HG03575 (cell line): ENCODE results near the gene R3HDML.

Experiments
- ATAC-seq: cut with Tn5 transposase; IDR thresholded peaks from one replicate; pipeline ENCODE4 v1.9.1; 2021; ENCODE audit not compliant: unreplicated experiment, insufficient number of reproducible peaks, low FRiP score; ENCODE audit errors: extremely low read depth

Gene R3HDML

GRCh38 chr20:44357020-44357419 is 20.2 kb downstream of the R3HDML start:
- no peak for ATAC-seq

DNA sequence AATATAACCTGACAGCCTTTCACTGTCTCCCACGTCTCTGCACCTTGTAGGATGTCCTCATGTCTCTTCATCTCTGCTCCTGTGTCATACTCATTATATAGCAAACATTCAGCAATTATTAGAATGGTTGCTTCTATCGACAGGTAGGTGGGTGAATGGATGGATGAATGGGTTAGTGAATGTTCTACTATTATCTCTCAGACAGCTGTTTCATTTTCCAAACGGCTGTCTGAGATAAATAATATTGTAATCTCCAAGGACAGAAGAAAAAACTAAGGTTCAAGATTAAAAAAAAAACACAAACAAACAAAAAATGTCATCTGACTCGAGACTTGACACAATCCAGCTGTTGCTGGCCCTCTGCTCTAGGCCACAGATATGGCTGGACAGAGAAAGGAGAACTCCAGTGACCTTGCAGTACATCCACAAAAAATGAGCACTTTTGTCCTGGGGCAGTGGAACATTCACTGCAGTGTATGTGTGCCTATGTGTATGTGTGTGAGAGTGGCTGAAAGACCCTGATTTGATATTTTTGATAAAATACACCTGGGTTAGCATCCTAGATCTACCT is 20.8 kb downstream of the R3HDML start:
- no peak for ATAC-seq

- ATAC-seq = no peak
Measured at GRCh38 chr20:44358776-44359175, 21.9 kb downstream of the R3HDML start.

GRCh38 chr20:44360221-44360620 is 23.4 kb downstream of the R3HDML start:
- no peak for ATAC-seq

GRCh38 chr20:44361021-44361420 is 24.2 kb downstream of the R3HDML start:
- no peak for ATAC-seq

DNA sequence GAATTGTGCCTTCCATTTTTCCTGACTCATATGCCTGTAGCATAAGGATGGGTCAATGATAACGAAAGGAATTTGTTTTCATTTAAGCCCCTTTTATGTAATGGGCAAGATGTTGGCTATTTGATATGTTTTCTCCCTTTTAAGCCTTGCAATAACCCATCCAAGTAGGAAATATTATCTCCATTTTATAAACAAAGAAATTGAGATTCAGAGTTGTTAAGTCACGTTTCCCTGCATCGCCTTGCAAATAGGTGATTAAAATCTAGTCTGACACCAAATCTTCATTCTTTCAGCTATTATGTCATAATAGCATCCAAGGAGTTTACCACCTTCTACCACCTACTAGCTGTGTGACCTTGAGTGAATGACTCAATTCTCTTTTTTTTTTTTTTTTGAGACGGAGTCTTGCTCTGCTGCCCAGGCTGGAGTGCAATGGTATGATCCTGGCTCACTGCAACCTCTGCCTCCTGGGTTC is 25.7 kb downstream of the R3HDML start:
- ATAC-seq = no peak

DNA sequence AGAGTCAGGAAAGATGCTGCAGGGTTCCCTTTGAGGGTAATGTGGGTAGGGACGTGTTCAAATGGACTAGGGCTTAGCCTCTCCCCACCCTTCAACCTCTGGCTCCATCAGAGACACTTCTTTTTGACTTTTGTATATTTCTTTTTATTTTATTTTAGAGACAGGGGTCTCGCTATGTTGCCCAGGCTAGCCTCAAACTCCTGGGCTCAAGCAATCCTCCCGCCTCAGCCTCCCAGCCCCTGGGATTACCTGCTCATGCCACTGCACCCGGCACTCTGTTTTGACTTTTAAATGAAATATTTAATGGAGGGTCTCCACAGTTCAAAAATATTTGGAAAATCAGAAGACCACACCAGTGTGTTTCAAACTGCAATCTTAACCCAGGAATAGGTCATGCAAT is 27.2 kb downstream of the R3HDML start:
- no peak for ATAC-seq

- no peak for ATAC-seq
Measured at GRCh38 chr20:44364780-44365179, 27.9 kb downstream of the R3HDML start.

- no peak for ATAC-seq
Measured at GRCh38 chr20:44367746-44368145, 30.9 kb downstream of the R3HDML start.

DNA sequence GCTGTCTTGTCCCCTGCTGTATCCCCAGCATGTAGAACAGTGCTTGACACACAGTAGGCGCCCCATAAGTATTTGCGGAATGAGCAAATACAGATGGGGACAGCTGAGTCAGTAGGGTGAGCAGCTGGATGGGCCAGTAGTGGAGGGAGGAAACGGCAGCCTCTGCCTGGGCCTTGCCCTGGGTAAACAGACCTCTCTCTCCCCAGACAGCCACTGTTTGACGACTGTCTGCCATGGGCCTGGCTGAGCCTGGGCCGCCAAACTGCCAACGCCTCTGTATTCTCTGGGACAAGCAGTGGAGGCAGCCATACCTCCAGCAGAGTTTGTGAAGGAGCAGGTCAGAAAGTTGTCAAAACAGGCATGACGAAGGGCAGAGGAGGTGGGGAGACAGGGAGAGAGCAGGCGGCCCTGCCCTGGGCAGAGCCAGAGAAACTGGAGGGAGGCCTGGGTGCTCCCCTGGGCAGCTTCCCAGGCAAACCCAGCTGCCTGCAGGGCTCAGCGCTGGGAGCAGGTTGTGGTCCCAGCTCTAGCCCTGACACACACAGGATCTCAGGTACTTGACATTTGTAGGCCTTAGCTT is 33.9 kb downstream of the R3HDML start:
- ATAC-seq = no peak

DNA sequence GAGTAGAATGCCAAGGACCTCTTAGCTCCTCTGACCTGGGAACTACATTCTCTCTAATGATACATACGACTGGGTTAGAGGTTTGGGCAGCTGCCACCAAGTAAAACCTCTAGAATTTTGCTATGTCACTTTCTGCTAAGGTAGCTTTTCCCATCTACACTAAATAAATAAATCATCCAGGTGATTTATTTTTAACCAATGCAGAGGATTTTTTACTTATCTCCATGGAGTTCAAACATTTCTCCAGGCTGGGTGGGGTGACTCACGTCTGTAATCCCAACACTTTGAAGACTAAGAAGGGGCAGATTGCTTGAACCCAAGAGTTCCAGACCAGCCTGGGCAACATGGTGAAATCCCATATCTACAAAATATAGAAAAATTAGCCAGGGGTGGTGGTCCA is 45.8 kb downstream of the R3HDML start:
- no peak for ATAC-seq

DNA sequence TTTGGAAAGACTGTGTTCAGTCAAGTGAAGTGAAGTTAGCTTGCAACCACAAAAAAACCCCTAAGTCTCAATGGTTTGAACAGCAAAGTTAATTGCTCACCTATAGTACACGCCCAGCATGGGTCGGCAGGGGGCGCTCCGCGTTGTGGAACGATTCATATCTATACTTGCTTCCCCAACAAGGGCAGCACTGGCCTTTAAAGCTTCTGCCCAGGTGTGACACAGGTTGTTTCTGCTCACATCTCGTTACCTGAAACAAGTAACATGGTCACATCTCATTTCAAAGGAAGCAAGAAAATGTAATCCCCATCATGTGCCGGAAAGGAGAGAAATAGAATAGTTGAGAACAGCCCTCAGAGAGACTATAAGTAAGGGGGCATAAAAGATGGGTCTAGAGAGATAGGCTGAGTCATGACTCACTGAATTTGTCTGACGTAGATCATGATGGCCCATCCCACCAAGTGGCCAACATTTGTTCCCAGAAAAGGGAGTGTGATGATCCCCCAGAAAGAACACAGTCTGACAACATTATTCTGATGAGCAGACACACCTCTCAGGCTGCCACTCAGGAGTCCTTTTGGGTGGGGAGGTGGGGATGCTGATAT is 47.7 kb downstream of the R3HDML start:
- no peak for ATAC-seq

DNA sequence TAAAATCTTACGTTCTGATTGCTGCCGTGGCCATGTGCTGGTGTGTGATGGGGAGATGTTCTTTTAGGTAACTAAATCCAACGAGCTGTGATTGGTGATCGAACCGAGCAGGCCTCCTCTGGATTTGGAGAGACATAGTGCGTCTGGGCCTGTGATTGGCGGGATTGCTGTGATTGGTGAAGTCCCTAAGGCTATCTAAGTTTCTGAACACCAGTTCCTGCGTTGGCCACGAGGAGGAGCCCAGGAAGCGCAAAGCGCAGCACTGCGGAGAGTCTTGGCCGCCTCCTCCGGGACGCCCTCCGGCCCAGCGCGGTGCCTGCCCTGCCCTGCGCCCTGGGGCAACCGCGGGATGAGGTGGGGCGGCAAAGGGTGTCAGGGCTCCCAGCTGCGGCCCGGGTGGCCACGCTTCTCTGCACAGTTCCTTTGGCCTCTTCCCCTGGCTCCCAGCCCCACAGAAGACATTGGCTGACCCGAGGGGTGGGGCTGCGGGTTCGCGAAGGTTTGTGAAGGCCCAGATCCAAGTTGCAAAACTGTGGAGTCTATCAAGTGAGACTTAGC is 51.7 kb downstream of the R3HDML start:
- no peak for ATAC-seq

DNA sequence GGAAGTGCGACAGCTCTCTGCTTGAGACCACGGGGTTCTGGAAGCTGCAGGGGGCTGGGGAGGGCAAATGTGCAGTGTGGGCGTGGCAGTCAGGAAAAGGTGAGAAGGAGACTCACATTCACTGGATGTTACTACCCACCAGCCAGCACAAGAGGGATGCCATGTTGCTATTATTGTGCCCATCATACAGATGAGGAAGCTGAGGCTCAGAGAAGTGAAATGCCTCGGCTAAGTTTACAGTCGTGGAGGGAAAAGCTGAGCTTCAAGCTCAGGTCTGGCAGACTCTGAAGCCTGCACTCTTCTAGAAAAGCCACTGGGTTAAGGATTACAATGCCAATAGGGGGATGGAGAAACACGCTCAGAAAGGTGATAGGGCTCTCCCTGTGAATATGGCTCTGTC is 53.0 kb downstream of the R3HDML start:
- no peak for ATAC-seq

- ATAC-seq = no peak
Measured at GRCh38 chr20:44390280-44390679, 53.4 kb downstream of the R3HDML start.

DNA sequence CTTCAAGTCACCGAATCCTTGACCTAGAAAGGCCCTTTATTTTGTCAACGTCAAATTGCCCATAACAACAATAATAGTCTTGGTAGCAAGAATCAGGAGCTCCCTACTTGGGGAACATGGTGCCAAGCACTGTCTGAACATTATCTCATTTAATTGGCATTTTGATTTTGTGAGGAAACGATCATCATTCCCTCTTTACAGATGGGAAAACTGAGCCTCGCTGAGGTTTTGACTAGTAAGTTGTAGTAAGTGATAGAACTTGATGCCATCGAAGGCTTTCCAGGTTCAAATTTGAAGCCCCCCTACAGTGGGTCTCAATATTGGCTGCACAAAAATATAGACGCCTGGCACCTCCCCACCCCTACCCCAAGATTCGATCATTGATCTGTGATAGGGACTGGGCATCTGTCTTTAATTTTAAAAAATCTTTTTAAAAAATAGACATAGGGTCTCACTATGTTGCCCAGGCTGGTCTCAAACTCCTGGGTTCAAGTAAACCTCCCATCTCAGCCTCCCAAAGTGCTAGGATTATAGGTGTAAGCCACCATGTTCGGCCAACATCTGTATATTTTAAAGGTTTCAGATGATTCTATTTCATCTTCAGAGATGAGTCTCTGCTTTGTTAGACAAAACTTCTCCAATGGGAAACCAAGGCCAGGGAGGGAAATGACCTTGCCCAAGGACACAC is 55.4 kb downstream of the R3HDML start:
- ATAC-seq = no peak

- no peak for ATAC-seq
Measured at GRCh38 chr20:44392776-44393607, 56.1 kb downstream of the R3HDML start.

DNA sequence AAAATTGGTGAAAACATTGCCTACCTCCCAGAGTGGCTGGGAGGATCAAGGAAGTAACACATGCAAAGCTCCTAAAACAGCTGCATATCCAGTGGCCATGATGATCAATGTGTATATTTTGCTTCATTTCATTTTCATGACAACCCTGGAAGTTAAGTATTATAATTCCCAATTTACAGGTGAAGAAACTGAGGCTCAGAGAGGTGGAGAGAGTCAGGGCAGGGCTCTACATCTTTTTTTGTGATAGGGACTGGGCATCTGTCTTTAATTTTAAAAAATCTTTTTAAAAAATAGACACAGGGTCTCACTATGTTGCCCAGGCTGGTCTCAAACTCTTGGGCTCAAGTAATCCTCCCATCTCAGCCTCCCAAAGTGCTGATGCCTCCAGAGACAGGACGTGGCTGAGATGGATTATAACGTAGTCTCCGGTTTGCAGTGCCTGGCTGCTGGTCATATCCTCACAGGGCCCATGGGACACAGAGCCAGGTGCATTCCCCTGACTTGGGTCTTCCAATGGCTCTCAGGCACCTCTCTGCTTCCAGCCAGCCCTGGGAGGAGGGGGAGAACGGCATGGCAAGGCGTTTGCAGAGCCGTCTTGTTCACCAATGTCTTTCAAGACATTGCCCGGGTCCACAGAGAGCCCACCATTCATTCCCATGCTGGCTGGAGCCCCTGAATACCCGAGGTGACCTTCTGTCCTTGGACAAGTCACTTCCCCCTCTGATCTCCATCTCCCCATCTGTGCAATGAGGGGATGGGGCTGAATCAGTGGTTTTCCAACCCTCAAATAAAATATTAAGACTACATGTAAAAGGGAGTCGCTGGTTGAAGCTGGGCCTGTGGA is 57.0 kb downstream of the R3HDML start:
- no peak for ATAC-seq

GRCh38 chr20:44394452-44394701 is 57.5 kb downstream of the R3HDML start:
- ATAC-seq = no peak
